Neural progenitor cell (in vitro differentiated cells): Measurements from ENCODE around the gene WDR93. TPM values are rescaled to one million over a fixed set of nuclear protein-coding genes. Genes with fewer than 3 reads are reported as not detected.

Experiments used
- DNase-seq: peaks from one replicate; pipeline ENCODE4 v3.0.0-alpha.2; 2016; ENCODE audit warnings: low spot score
- H2AFZ ChIP-seq: fragments of 200-600 bp; sonication (generic); replicated peaks from 2 replicates; pipeline ENCODE4 v1.6.1; 2016; ENCODE audit warnings: antibody characterized with exemption
- H3F3A ChIP-seq: fragments of 200-600 bp; sonication (generic); 2 replicates; pipeline ENCODE4 v1.6.1; 2016; ENCODE audit warnings: antibody characterized with exemption, low read depth
- H3K27ac ChIP-seq: fragments of 200-600 bp; sonication (generic); 2 replicates; pipeline ENCODE4 v1.5.1; 2016; ENCODE audit warnings: mild to moderate bottlenecking
- H3K27me3 ChIP-seq: fragments of 200-600 bp; sonication (generic); 2 replicates; pipeline ENCODE4 v1.6.1; 2016; ENCODE audit warnings: mild to moderate bottlenecking, moderate library complexity
- H3K36me3 ChIP-seq: fragments of 200-600 bp; sonication (generic); 2 replicates; pipeline ENCODE4 v1.5.1; 2016
- H3K4me1 ChIP-seq: fragments of 200-600 bp; sonication (generic); 2 replicates; pipeline ENCODE4 v1.6.1; 2016; ENCODE audit warnings: mixed run types
- H3K4me2 ChIP-seq: fragments of 200-600 bp; sonication (generic); 2 replicates; pipeline ENCODE4 v1.6.1; 2016
- H3K4me3 ChIP-seq: fragments of 200-600 bp; sonication (generic); 2 replicates; pipeline ENCODE4 v1.5.1; 2016
- H3K79me2 ChIP-seq: fragments of 200-600 bp; sonication (generic); 2 replicates; pipeline ENCODE4 v1.6.1; 2016; ENCODE audit warnings: low read depth
- H3K9ac ChIP-seq: fragments of 200-600 bp; sonication (generic); 2 replicates; pipeline ENCODE4 v1.6.1; 2016
- H3K9me3 ChIP-seq: fragments of 200-600 bp; sonication (generic); 2 replicates; pipeline ENCODE4 v1.5.1; 2016; ENCODE audit warnings: low read depth
- H4K20me1 ChIP-seq: fragments of 200-600 bp; sonication (generic); 2 replicates; pipeline ENCODE4 v1.6.1; 2016; ENCODE audit warnings: low read depth
- H3K27ac Mint-ChIP-seq: 3 replicates; pipeline ENCODE4 v1.8.0; 2021; ENCODE audit warnings: mixed read lengths
- H3K27me3 Mint-ChIP-seq: 2 replicates; pipeline ENCODE4 v1.8.0; 2022; ENCODE audit warnings: low read depth, mild to moderate bottlenecking, inconsistent platforms, moderate library complexity, mixed read lengths; ENCODE audit not compliant: insufficient read depth
- H3K36me3 Mint-ChIP-seq: 3 replicates; pipeline ENCODE4 v1.8.0; 2021; ENCODE audit warnings: mixed read lengths
- H3K4me1 Mint-ChIP-seq: 3 replicates; pipeline ENCODE4 v1.8.0; 2021; ENCODE audit warnings: mixed read lengths
- H3K4me3 Mint-ChIP-seq: 3 replicates; pipeline ENCODE4 v1.8.0; 2021; ENCODE audit warnings: mild to moderate bottlenecking, moderate library complexity, mixed read lengths
- H3K9me3 Mint-ChIP-seq: 3 replicates; pipeline ENCODE4 v1.8.0; 2020; ENCODE audit warnings: mixed read lengths
- CTCF ChIP-seq: fragments of 200-600 bp; sonication (generic); IDR thresholded peaks from 2 replicates; pipeline ENCODE4 v1.5.1; 2017; ENCODE audit warnings: antibody characterized with exemption, mild to moderate bottlenecking
- EZH2 ChIP-seq: fragments of 200-600 bp; sonication (generic); IDR thresholded peaks from 2 replicates; pipeline ENCODE4 v1.6.1; 2017; ENCODE audit warnings: antibody characterized with exemption, mild to moderate bottlenecking, moderate library complexity
- EZH2phosphoT487 ChIP-seq: fragments of 200-600 bp; sonication (generic); IDR thresholded peaks from 2 replicates; pipeline ENCODE4 v1.6.1; 2017; ENCODE audit warnings: antibody characterized with exemption
- total RNA-seq: library from RNA; depleted of rRNA; stranded (reverse); fragments of >200 nt; gene quantifications from 2 replicates; pipeline ENCODE4 v1.2.3, GENCODE V29; 2015; ENCODE audit warnings: low replicate concordance

Gene WDR93
- 0.51 and 0.62 TPM in 2 replicates for total RNA-seq

GRCh38 chr15:89690276-89691218 lies at the start of gene WDR93, which contains the start of gene PEX11A:
WDR93 (plus strand) TSS chr15:89690811; CDS start chr15:89701747, 10,936 bp downstream.
PEX11A (minus strand) TSS chr15:89690754; CDS start chr15:89690632, 122 bp downstream.
- H3K9me3 Mint-ChIP-seq, result peaks cover 3% of the 10 kb centered on the region
- Histone ChIP-seq H3F3A (no peaks in the 10 kb centered on the region), H4K20me1 (no peaks in the 10 kb centered on the region), H3K79me2 (no peaks in the 10 kb centered on the region), H3K4me2 (peak within 1 kb of the TSS; percentile 81), H3K4me1 (no peaks in the 10 kb centered on the region), H3K9ac (no peak within 1 kb of the TSS), H3K27ac (no peak within 1 kb of the TSS), H3K27me3 (peaks cover 60% of the 10 kb centered on the region), H3K9me3 (no peaks in the 10 kb centered on the region), H3K4me3 (peak within 1 kb of the TSS; percentile 64), H2AFZ (peak within 1 kb of the TSS; percentile 94), H3K36me3 (no peaks in the 10 kb centered on the region)
- peaks cover 7% of the 10 kb centered on the region for H3K4me1 Mint-ChIP-seq
- H3K36me3 Mint-ChIP-seq, result peaks cover 2% of the 10 kb centered on the region
- peak; percentile 87 for DNase-seq
- TF ChIP-seq CTCF, result no peak
- no peak for TF ChIP-seq EZH2
- no peak for TF ChIP-seq EZH2phosphoT487
- H3K27ac Mint-ChIP-seq, result no peak within 1 kb of the TSS
- H3K27me3 Mint-ChIP-seq, result peaks cover 7% of the 10 kb centered on the region
- peak within 1 kb of the TSS; percentile 86 for H3K4me3 Mint-ChIP-seq

GRCh38 chr15:89641053-89641452 lies 49.6 kb upstream of the WDR93 start:
- Histone ChIP-seq H2AFZ (no peak overlapping the region), H3K9ac (no peak overlapping the region)
- peaks cover 19% of the 10 kb centered on the region for H3K36me3 Mint-ChIP-seq

GRCh38 chr15:89642106-89642505 lies 48.5 kb upstream of the WDR93 start:
- no peaks in the 10 kb centered on the region for H3K36me3 ChIP-seq
- Mint-ChIP-seq H3K9me3 (peaks cover 2% of the 10 kb centered on the region), H3K4me1 (peaks cover 2% of the 10 kb centered on the region), H3K36me3 (peaks cover 23% of the 10 kb centered on the region), H3K27me3 (peaks cover 2% of the 10 kb centered on the region), H3K27ac (no peak overlapping the region), H3K4me3 (no peak overlapping the region)
- H3K9me3 ChIP-seq, result no peaks in the 10 kb centered on the region
- H3K9ac ChIP-seq, result no peak overlapping the region
- no peak for DNase-seq
- no peaks in the 10 kb centered on the region for H3K27me3 ChIP-seq
- no peak overlapping the region for H3K4me3 ChIP-seq
- no peaks in the 10 kb centered on the region for H3K4me1 ChIP-seq
- no peak overlapping the region for H3K4me2 ChIP-seq
- H2AFZ ChIP-seq, result no peak overlapping the region
- H3K79me2 ChIP-seq, result no peaks in the 10 kb centered on the region
- no peak overlapping the region for H3K27ac ChIP-seq
- TF ChIP-seq CTCF (no peak), EZH2 (no peak), EZH2phosphoT487 (no peak)
- no peaks in the 10 kb centered on the region for H3F3A ChIP-seq
- no peaks in the 10 kb centered on the region for H4K20me1 ChIP-seq

More at GRCh38 chr15:89641053-89641452, 49.6 kb upstream of the WDR93 start:
- H3K4me1 Mint-ChIP-seq, result no peaks in the 10 kb centered on the region
- no peaks in the 10 kb centered on the region for H4K20me1 ChIP-seq
- H3K27me3 Mint-ChIP-seq, result peaks cover 2% of the 10 kb centered on the region
- no peak for DNase-seq
- H3K4me2 ChIP-seq, result no peak overlapping the region
- H3K4me1 ChIP-seq, result no peaks in the 10 kb centered on the region
- TF ChIP-seq CTCF (no peak), EZH2phosphoT487 (no peak), EZH2 (no peak)
- no peak overlapping the region for H3K4me3 ChIP-seq
- no peak overlapping the region for H3K27ac Mint-ChIP-seq
- H3K4me3 Mint-ChIP-seq, result no peak overlapping the region
- H3K79me2 ChIP-seq, result no peaks in the 10 kb centered on the region
- no peaks in the 10 kb centered on the region for H3F3A ChIP-seq
- H3K9me3 Mint-ChIP-seq, result peaks cover 2% of the 10 kb centered on the region
- no peaks in the 10 kb centered on the region for H3K36me3 ChIP-seq
- no peaks in the 10 kb centered on the region for H3K27me3 ChIP-seq
- H3K9me3 ChIP-seq, result no peaks in the 10 kb centered on the region
- H3K27ac ChIP-seq, result no peak overlapping the region
